ENCODE data around the gene GPR137B.
"Not testable (repeated sequence)": the region's sequence is repeated elsewhere in the genome, so short reads cannot be mapped to it uniquely, and the experiment has no call there.

The GPR137B gene

GRCh38 chr1:236158719-236159118, 16.4 kb downstream of the GPR137B start:
- no peak overlapping the region for H3K27ac ChIP-seq (ENCODE audit: low read length)
- H3K4me3 ChIP-seq (ENCODE audit: low read length), result no peak overlapping the region
- peaks cover 15% of the 10 kb centered on the region for H3K9me3 ChIP-seq (ENCODE audit: insufficient read depth, low read depth, low read length)
- H3K9ac ChIP-seq (ENCODE audit: low read depth, low read length), result no peak overlapping the region
- no peaks in the 10 kb centered on the region for H3K4me1 ChIP-seq (ENCODE audit: insufficient read depth, low read length)
- H3K36me3 ChIP-seq (ENCODE audit: insufficient read depth, low read depth, low read length), result no peaks in the 10 kb centered on the region
- no peaks in the 10 kb centered on the region for H3K27me3 ChIP-seq (ENCODE audit: insufficient read depth, low read length)

- no peaks in the 10 kb centered on the region for H3K4me1 ChIP-seq (ENCODE audit: insufficient read depth, low read length)
- no peak overlapping the region for H3K9ac ChIP-seq (ENCODE audit: low read depth, low read length)
- no peaks in the 10 kb centered on the region for H3K36me3 ChIP-seq (ENCODE audit: insufficient read depth, low read depth, low read length)
- H3K9me3 ChIP-seq (ENCODE audit: insufficient read depth, low read depth, low read length), result peaks cover 15% of the 10 kb centered on the region
- H3K4me3 ChIP-seq (ENCODE audit: low read length), result no peak overlapping the region
- no peaks in the 10 kb centered on the region for H3K27me3 ChIP-seq (ENCODE audit: insufficient read depth, low read length)
- no peak overlapping the region for H3K27ac ChIP-seq (ENCODE audit: low read length)
These were observed 17.6 kb downstream of the GPR137B start for GRCh38 chr1:236159704-236160539.

- Histone ChIP-seq H3K9ac (ENCODE audit: low read depth, low read length) (no peak overlapping the region), H3K27ac (ENCODE audit: low read length) (no peak overlapping the region), H3K36me3 (ENCODE audit: insufficient read depth, low read depth, low read length) (no peaks in the 10 kb centered on the region), H3K4me1 (ENCODE audit: insufficient read depth, low read length) (no peaks in the 10 kb centered on the region), H3K4me3 (ENCODE audit: low read length) (no peak overlapping the region), H3K9me3 (ENCODE audit: insufficient read depth, low read depth, low read length) (peaks cover 15% of the 10 kb centered on the region), H3K27me3 (ENCODE audit: insufficient read depth, low read length) (no peaks in the 10 kb centered on the region)
These were observed 18.3 kb downstream of the GPR137B start for GRCh38 chr1:236160540-236161127.

GRCh38 chr1:236161230-236161629, 18.9 kb downstream of the GPR137B start:
- H3K27ac ChIP-seq (ENCODE audit: low read length), result no peak overlapping the region
- H3K9ac ChIP-seq (ENCODE audit: low read depth, low read length), result no peak overlapping the region
- peaks cover 15% of the 10 kb centered on the region for H3K9me3 ChIP-seq (ENCODE audit: insufficient read depth, low read depth, low read length)
- H3K36me3 ChIP-seq (ENCODE audit: insufficient read depth, low read depth, low read length), result no peaks in the 10 kb centered on the region
- H3K4me3 ChIP-seq (ENCODE audit: low read length), result no peak overlapping the region
- no peaks in the 10 kb centered on the region for H3K4me1 ChIP-seq (ENCODE audit: insufficient read depth, low read length)
- no peaks in the 10 kb centered on the region for H3K27me3 ChIP-seq (ENCODE audit: insufficient read depth, low read length)

- H3K9me3 ChIP-seq (ENCODE audit: insufficient read depth, low read depth, low read length), result peaks cover 15% of the 10 kb centered on the region
- H3K4me1 ChIP-seq (ENCODE audit: insufficient read depth, low read length); H3K27ac ChIP-seq (ENCODE audit: low read length); H3K27me3 ChIP-seq (ENCODE audit: insufficient read depth, low read length); H3K9ac ChIP-seq (ENCODE audit: low read depth, low read length); H3K4me3 ChIP-seq (ENCODE audit: low read length); H3K36me3 ChIP-seq (ENCODE audit: insufficient read depth, low read depth, low read length): not testable (repeated sequence)
These were observed 19.4 kb downstream of the GPR137B start for GRCh38 chr1:236161755-236162154.

- Histone ChIP-seq H3K27me3 (ENCODE audit: insufficient read depth, low read length) (no peaks in the 10 kb centered on the region), H3K9me3 (ENCODE audit: insufficient read depth, low read depth, low read length) (peaks cover 15% of the 10 kb centered on the region), H3K36me3 (ENCODE audit: insufficient read depth, low read depth, low read length) (no peaks in the 10 kb centered on the region), H3K9ac (ENCODE audit: low read depth, low read length) (no peak overlapping the region), H3K27ac (ENCODE audit: low read length) (no peak overlapping the region), H3K4me1 (ENCODE audit: insufficient read depth, low read length) (no peaks in the 10 kb centered on the region), H3K4me3 (ENCODE audit: low read length) (no peak overlapping the region)
These were observed 21.3 kb downstream of the GPR137B start for GRCh38 chr1:236163463-236164153.

- Histone ChIP-seq H3K27me3 (ENCODE audit: insufficient read depth, low read length) (no peaks in the 10 kb centered on the region), H3K4me3 (ENCODE audit: low read length) (no peak overlapping the region), H3K27ac (ENCODE audit: low read length) (no peak overlapping the region)
These were observed 21.9 kb downstream of the GPR137B start for GRCh38 chr1:236164273-236164672.

GRCh38 chr1:236165238-236165981, 23.1 kb downstream of the GPR137B start:
- Histone ChIP-seq H3K36me3 (ENCODE audit: insufficient read depth, low read depth, low read length) (no peaks in the 10 kb centered on the region), H3K9me3 (ENCODE audit: insufficient read depth, low read depth, low read length) (peaks cover 15% of the 10 kb centered on the region), H3K4me1 (ENCODE audit: insufficient read depth, low read length) (no peaks in the 10 kb centered on the region), H3K27ac (ENCODE audit: low read length) (no peak overlapping the region), H3K4me3 (ENCODE audit: low read length) (no peak overlapping the region), H3K27me3 (ENCODE audit: insufficient read depth, low read length) (no peaks in the 10 kb centered on the region), H3K9ac (ENCODE audit: low read depth, low read length) (no peak overlapping the region)

More at GRCh38 chr1:236164273-236164672, 21.9 kb downstream of the GPR137B start:
- Histone ChIP-seq H3K9ac (ENCODE audit: low read depth, low read length) (no peak overlapping the region), H3K9me3 (ENCODE audit: insufficient read depth, low read depth, low read length) (peaks cover 15% of the 10 kb centered on the region), H3K4me1 (ENCODE audit: insufficient read depth, low read length) (no peaks in the 10 kb centered on the region), H3K36me3 (ENCODE audit: insufficient read depth, low read depth, low read length) (no peaks in the 10 kb centered on the region)

GRCh38 chr1:236166041-236166440, 23.7 kb downstream of the GPR137B start:
- Histone ChIP-seq H3K4me3 (ENCODE audit: low read length) (no peak overlapping the region), H3K4me1 (ENCODE audit: insufficient read depth, low read length) (no peaks in the 10 kb centered on the region), H3K9me3 (ENCODE audit: insufficient read depth, low read depth, low read length) (peaks cover 13% of the 10 kb centered on the region), H3K9ac (ENCODE audit: low read depth, low read length) (no peak overlapping the region), H3K27me3 (ENCODE audit: insufficient read depth, low read length) (no peaks in the 10 kb centered on the region), H3K36me3 (ENCODE audit: insufficient read depth, low read depth, low read length) (no peaks in the 10 kb centered on the region), H3K27ac (ENCODE audit: low read length) (no peak overlapping the region)

GRCh38 chr1:236167154-236167553, 24.8 kb downstream of the GPR137B start:
- Histone ChIP-seq H3K27ac (ENCODE audit: low read length) (no peak overlapping the region), H3K9me3 (ENCODE audit: insufficient read depth, low read depth, low read length) (peaks cover 2% of the 10 kb centered on the region; the same call in 1 of the 2 replicates), H3K4me3 (ENCODE audit: low read length) (no peak overlapping the region), H3K9ac (ENCODE audit: low read depth, low read length) (no peak overlapping the region), H3K4me1 (ENCODE audit: insufficient read depth, low read length) (no peaks in the 10 kb centered on the region), H3K36me3 (ENCODE audit: insufficient read depth, low read depth, low read length) (no peaks in the 10 kb centered on the region), H3K27me3 (ENCODE audit: insufficient read depth, low read length) (no peaks in the 10 kb centered on the region)

GRCh38 chr1:236167578-236167977, 25.2 kb downstream of the GPR137B start:
- H3K9me3 ChIP-seq (ENCODE audit: insufficient read depth, low read depth, low read length), result no peaks in the 10 kb centered on the region
- no peaks in the 10 kb centered on the region for H3K36me3 ChIP-seq (ENCODE audit: insufficient read depth, low read depth, low read length)
- no peak overlapping the region for H3K4me3 ChIP-seq (ENCODE audit: low read length)
- H3K9ac ChIP-seq (ENCODE audit: low read depth, low read length), result no peak overlapping the region
- H3K27me3 ChIP-seq (ENCODE audit: insufficient read depth, low read length), result no peaks in the 10 kb centered on the region
- no peaks in the 10 kb centered on the region for H3K4me1 ChIP-seq (ENCODE audit: insufficient read depth, low read length)
- H3K27ac ChIP-seq (ENCODE audit: low read length), result no peak overlapping the region

All from iPS-20b (cell line).